GM21390 (cell line): Measurements from ENCODE around the gene BLMH.
"Not testable (repeated sequence)": the region's sequence is repeated elsewhere in the genome, so short reads cannot be mapped to it uniquely, and the experiment has no call there.

Source experiments
- ATAC-seq: cut with Tn5 transposase; IDR thresholded peaks from one replicate; pipeline ENCODE4 v1.9.1; 2021; ENCODE audit not compliant: unreplicated experiment

Gene BLMH

GRCh38 chr17:30207655-30208054 is 84.1 kb downstream of the BLMH start:
- no peak for ATAC-seq

GRCh38 chr17:30203471-30203981 is 88.2 kb downstream of the BLMH start:
- no peak for ATAC-seq

- ATAC-seq: not testable (repeated sequence)
These were observed 91.1 kb downstream of the BLMH start for GRCh38 chr17:30200656-30201055.

- ATAC-seq: no peak
These were observed 91.6 kb downstream of the BLMH start for GRCh38 chr17:30200106-30200505.

GRCh38 chr17:30199600-30199999 is 92.1 kb downstream of the BLMH start:
- ATAC-seq: no peak
